SH-SY5Y (cell line): ENCODE results near the gene CREBL2.

Experiments
- GATA2 ChIP-seq: IDR thresholded peaks from 2 replicates; pipeline ENCODE4 v1.6.1; 2011; ENCODE audit warnings: mild to moderate bottlenecking, low read depth, low read length
- GATA3 ChIP-seq: IDR thresholded peaks from 2 replicates; pipeline ENCODE4 v1.6.1; 2011; ENCODE audit warnings: low read depth, mild to moderate bottlenecking, low read length, moderate library complexity

Gene CREBL2

DNA sequence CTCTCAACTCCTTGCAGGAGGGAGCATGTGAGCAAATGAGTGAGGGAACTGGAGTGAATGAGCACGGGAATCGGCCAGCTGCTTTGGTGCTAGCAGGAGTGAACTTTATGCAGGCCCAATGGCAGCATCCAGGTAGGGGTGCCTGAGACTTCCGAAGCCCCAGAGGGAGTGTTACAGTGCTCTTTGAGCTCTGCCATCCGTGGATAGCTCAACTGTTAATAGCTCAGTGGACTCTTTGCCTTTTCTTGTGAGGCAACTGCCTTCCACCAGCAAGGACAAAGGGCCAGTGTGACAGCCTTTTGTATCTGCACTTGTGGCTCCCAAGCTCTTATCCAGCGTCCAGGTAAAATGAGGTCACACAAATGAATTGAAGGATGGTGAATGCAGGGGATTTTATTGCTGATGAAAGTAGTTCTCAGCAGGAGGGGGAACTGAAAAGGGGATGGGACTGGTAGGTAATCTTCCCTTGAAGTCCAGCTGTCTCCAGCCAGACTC lies 12.9 kb downstream of the CREBL2 start:
- TF ChIP-seq GATA2, result no peak
- TF ChIP-seq GATA3, result no peak

DNA sequence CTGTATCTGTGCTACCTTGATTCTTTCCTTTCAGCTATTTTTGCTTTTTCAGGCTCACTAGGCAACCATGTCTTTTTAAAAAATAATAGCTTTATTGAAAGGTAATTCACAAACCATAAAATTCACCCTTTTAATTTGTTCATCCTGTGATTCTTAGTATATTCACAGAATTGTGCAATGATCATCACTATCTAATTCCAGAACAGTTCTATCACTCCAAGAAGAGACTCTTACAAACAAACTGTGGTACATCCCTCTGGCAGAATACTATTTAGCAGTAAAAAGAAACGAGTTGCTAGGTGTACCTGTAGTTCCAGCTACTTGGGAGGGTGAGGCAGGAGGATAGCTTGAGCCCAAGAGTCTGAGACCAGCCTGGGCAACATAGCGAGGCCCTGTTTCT lies 14.8 kb downstream of the CREBL2 start:
- no peak for TF ChIP-seq GATA3
- TF ChIP-seq GATA2, result no peak

DNA sequence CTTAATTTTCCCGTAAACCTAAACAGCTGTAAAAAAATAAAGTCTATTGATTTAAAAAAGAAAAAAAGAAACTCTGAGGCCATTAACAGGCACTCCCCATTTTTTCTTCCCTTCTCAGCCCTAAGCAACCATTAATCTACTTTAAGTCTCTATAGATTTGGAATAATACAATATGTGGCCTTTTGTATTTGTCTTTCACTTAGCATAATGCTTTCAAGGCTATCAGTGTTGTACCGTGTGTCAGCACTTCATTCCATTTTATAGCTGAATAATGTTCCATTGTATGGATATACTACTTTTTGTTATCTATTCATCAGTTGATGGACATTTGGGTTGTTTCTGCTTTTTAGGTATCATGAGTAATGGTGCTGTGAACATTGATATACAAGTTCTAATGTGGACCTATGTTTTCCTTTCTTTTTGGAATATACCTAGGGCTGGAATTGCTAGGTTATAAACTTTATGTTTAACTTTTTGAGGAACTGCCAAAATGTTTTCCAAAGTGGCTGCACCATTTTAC lies 15.7 kb downstream of the CREBL2 start:
- TF ChIP-seq GATA3 (no peak), GATA2 (no peak)

DNA sequence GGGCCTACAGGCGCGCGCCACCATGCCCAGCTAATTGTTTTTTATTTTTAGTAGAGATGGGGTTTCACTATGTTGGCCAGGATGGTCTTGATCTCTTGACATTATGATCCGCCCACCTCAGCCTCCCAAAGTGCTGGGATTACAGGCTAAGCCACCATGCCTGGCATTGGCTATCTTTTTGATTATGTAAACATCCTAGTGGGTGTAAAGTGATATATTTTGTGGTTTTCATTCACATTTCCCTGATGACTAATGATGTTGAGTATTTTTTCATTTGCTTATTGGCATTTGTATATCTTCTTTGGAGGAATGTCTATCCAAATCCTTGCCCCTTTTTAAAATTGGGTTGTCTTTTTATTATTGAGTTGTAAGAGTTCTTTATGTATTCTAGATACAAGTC lies 16.3 kb downstream of the CREBL2 start:
- TF ChIP-seq GATA2 (no peak), GATA3 (no peak)

DNA sequence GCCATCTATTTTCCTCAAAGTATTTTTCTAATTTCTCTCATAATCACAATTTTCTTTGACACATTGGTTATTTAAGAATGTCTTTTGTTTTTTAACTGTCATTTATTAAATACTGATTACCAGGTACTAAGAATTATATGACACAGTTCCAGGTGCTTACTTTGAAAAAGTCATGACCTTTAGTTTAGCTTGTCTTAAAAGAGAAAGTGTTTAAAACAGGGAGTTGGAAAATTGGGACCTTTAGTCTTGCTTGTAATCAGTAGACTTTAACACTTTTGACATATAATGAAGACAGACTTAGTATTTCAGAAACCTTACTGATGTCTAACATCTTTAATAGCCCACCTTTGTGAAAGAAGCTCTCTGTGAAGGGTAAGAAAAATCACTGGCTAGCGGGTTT lies 19.2 kb downstream of the CREBL2 start:
- TF ChIP-seq GATA3, result no peak
- TF ChIP-seq GATA2, result no peak

DNA sequence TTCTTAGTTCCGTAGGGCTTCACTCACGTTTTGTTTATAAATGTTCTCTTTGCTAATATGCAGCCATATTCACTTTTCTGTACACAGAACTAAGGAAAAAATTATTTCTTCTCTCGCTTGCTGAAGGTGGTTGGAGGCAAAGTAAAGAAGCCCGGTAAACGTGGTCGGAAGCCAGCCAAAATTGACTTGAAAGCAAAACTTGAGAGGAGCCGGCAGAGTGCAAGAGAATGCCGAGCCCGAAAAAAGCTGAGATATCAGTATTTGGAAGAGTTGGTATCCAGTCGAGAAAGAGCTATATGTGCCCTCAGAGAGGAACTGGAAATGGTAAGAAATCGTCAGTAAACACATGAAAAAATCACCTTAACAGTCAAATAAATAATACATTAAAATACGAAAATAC lies 24.0 kb downstream of the CREBL2 start:
- TF ChIP-seq GATA3, result no peak
- TF ChIP-seq GATA2, result no peak

DNA sequence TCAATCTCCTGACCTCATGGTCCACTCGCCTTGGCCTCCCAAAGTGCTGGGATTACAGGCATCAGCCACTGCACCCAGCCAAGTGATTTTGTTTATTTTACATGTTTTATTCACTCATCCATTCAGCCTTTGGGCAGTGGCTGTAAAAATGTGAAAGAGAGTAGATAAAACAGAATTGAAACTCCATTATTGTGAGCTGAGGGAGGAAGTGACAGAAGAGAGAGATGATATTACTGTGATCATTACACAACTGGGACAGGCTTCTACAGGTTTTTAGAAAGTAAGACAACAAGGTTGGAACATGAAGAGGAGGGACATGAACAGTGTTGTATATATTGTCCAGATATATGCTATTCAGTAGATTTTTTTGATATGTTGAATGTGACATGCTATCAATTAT lies 25.0 kb downstream of the CREBL2 start:
- no peak for TF ChIP-seq GATA3
- no peak for TF ChIP-seq GATA2

DNA sequence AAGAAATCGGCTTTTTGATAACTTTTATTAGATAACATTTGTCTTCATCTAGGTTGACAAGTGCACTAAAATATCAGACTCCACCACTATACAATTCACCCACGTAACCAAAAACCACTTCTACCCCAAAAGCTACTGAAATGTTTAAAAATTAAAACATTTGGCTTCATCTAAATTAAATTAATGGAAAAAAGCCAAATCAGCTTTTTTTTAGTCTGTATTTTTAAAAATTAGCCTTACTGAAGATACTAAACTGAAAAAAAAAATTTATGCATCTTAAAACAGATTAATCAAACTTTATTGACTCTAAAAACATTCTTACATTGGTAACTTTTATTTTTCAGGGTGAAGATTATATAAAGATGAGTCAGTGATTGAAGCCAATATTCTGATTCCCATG lies 30.0 kb downstream of the CREBL2 start:
- TF ChIP-seq GATA2, result no peak
- no peak for TF ChIP-seq GATA3

DNA sequence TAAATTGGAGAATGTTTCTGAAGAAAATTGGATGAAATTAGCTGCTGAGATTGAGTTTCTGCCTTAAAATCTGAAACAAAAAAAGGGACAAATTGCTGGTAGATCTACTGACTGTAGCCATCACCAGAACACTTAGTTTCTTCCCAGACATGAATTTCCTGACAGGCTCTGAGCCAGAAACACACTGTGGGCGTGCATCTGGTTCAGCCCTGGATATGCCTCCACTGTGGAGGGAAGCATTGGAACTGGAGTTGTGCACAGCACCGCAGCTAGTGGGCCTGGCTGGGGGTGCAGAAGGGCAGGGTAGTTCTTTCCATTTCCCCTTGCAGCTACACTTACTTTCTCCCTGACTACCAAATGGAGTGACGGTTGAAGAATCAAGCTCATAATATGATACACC lies 31.2 kb downstream of the CREBL2 start:
- no peak for TF ChIP-seq GATA2
- no peak for TF ChIP-seq GATA3

DNA sequence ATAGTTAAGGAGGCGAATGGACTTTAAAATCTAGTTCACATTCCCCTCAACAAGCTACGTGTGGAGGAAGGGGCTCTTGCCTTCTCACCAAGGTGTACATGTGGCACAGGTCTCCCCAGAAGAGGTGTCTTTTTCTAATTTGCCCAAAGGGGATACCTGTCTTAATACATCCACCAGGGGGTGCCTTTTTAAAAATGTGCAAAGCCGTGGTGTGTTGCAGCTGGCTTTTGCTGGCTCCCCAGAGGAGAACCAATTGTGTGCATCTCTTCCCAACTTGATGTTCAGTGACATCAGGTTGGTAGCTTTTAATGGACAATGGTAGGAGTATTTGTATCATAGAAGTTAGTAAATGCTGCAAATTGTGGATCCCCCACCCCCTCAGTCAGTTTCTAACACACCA lies 33.8 kb downstream of the CREBL2 start:
- no peak for TF ChIP-seq GATA2
- no peak for TF ChIP-seq GATA3

DNA sequence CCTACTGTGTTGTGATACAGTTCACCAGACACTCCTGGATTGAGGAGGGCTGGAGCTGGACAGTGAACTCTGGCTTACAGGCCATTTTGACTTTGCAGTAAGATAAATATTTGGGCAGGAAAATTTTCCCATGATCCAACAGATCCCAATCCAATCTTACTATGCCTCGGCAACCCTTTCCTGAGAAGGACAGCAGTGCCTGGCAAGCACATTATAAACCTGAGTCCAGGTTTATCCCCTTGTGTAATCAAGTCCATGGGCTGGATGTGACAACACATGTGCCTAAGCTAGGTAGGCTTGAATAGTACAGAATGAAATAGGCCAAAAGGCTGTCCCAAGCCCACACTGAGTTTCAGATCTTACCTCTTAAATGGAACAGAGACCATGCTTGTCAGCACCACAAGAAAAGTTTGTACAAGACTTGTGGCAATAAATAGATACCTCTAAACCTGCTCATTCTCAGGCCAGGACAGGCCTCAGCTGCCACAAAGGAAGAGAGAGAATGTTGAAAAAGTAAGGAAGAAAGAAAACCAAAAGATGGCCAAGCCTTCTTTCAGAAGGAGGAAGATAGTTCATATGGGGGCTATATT lies 34.9 kb downstream of the CREBL2 start:
- TF ChIP-seq GATA2 (no peak), GATA3 (no peak)

DNA sequence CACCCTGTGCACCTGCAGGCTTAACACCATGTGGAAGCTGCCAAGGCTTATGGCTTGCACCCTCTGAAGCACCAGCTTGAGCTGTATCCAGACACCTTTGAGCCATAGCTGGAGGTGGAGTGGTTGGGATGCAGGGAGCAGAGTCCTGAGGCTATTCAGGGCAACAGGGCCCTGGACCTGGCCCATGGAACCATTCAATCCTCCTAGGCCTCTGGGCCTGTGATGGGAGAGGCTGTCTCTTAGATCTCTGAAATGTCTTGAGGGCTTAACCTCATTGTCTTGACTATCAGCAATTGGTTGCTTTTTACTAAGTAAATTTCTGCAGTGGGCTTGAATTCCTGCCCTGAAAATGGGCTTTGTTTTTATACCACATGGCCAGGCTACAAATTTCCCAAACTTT lies 36.6 kb downstream of the CREBL2 start:
- TF ChIP-seq GATA2, result no peak
- no peak for TF ChIP-seq GATA3

DNA sequence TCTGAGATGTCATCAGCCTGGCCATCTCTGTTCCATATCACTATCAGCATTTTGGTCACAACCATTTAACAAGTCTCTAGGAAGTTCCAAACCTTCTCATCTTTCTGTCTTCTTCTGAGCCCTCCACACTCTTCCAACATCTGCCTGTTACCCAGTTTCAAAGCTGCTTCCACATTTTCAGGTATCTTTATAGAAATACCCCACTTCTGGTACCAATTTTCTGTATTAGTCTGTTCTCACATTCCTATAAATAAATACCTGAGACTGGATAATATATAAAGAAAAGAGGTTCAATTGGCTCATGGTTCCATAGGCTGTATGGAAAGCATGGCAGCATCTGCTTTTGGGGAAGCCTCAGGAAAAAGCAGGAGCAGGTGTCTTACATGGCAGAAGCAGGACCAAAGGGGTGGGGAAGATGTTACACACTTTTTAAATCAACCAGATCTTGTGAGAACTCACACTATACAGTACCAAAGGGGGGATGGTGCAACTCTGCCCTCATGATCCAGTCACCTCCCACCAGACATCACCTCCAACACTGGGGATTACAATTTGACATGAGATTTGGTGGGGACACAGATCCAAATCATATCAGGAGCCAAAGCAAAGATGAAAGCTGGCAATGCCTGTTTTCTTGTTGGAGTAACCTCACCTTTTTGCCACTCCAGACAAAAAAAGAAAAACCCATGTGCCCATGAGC lies 37.4 kb downstream of the CREBL2 start:
- TF ChIP-seq GATA3 (no peak), GATA2 (no peak)

DNA sequence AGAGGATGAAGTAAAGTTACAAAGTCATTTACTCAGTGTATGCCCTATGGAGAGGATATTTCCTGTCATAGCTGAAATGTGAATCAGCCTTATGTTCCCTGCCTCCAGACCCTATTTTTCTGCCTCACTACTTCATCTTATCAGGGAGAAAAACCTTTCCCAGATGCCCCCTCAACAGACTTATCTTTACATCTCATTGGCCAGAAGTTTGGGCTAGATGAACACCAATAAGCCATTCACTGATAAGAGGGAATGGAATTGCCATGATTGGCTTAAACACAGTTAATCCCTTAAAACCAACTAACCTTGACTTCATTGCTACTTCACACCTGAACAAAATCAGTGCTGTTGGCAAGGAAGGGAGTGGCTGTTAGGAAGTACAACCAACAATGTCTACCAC lies 40.1 kb downstream of the CREBL2 start:
- TF ChIP-seq GATA3, result no peak
- no peak for TF ChIP-seq GATA2

DNA sequence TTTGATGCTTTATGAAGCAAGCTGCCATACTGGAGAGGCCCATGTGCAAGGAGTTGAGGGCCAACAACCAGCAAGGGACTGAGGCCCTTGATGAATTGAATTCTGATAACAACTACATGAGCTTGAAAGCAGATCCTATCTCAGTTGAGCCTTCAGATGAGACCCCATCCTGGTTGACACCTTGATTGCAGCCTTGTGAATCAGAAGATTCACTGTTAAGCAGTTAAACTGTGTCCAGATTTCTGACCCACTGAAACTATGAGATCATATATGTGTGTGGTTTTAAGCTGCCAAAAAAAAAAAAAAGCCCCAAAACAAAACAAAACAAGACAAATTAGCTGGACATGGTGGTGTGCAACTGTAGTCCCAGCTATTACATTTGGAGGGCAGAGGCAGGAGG lies 42.2 kb downstream of the CREBL2 start:
- no peak for TF ChIP-seq GATA3

DNA sequence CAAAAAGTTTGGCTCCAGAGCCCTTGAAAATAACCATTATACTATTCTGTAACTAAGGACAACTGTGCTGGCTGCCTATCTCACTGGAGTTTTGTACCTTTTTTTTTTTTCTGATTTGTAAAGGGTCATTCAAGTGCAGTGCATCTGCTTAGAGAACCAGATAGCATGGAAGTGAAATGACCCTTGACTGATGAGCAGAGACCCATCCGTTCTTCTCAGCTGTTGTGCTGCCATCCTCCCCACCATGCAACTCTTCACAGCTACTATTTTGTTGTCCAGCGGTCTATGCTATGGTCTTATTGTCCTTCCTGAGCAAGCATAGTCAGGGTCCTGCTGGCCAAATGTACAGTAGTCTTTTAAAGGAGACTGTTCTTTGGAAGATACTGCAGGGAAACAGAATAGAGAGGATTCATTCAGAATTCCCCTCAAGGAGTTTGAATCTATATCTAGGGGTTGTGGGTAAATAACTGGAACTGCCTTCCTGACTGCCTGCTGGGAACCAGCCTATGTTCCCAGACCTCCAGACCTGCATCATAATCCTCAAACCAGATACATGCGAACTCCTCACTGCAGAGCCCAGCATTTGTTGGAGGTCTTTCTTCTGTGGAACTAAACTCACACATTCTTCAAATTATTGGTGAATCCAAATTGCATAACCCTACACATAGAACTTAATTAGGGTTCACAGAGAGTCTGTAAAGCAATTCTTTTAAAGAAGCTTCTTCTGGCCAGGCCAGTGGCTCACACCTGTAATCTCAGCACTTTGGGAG lies 43.2 kb downstream of the CREBL2 start:
- TF ChIP-seq GATA2, result no peak
- no peak for TF ChIP-seq GATA3
